ENCODE results near the gene TMEM163.
"Not testable (repeated sequence)": the region's sequence is repeated elsewhere in the genome, so short reads cannot be mapped to it uniquely, and the experiment has no call there.

TMEM163 gene

DNA sequence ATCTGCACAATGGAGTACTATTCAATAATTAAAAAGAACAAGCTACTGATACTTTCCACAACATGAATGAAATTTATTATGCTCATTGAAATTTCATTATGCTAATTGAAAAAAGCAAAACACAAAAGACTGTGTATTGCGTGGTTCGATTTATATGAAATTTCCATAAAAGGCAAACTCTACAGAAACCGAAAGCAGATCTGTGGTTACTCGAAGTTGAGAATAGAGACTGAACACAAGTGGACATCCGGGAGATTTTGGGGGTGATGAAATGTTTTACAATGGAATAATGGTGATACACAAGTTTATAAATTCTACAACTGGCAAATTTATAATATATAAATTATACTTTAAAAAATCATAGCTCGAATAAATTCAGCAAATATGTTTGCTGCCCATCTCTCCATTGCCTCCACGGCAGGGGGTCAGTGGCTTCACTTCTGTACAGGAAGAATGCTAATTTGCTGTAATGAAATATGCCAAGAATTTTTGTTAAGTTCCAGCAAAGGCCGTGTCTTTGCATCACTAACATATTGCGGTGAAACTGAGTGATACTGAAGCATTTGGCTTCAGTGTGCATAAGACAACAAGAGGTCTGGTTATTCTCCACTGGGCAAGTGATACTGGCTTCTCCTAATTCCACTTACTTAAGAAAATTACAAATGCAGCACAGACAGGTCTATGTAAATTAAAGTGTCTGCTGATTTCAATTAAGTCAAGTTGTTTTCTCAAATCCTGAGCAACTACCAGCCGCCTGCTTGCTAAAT lies 96.7 kb downstream of the TMEM163 start:
- no peak for DNase-seq (ENCODE audit: low read depth)

DNA sequence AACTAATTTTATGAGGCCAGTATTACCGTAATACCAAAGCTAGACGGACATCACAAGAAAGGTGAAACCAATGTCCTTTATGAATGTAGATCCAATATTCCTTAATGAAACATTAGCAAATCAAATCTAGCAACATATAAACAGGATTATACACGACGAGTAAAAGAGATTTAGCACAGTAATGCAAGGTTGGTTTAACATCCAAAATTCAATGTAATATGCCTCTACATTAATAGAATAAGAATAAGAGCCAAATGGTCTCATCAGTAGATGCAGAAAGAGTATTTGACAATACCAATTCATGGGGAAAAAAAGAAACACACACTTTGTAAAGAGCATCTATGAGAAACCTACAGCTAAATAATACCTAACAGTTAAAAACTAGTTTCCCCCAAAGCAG lies 99.5 kb downstream of the TMEM163 start:
- no peak for DNase-seq (ENCODE audit: low read depth)

DNA sequence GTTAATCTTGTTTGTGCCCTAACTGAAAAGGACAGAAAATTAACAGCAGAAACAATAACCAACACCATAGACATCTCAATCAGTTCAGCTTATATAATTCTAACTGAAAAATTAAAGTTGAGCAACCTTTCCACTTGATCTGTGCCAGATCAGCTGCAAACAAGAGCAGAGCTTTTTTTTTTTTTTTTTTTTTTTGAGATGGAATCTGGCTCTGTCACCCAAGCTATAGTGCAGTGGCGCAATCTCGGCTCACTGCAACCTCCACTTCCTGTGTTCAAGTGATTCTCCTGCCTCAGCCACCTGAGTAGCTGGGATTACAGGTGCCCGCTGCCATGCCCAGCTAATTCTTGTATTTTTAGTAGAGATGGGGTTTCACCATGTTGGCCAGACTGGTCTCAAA lies 103.3 kb downstream of the TMEM163 start:
- DNase-seq (ENCODE audit: low read depth): not testable (repeated sequence)

DNA sequence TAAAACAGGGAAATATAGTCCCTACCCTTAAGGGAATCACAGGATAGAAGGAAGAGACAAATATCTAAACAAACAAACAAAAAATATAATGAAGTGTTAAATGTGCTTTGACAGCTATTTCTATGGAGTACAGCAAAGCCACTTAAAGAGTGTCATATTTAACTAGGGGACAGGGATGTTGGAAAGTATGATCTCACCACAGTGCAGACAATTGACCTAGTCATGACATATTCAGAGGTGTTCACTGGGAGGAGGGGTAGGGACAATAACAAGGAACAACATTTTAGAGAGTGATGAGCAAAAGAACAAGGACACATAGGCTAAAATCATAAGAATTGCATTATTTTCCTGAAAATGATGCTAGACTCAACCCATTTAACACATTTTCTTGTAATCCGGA lies 107.5 kb downstream of the TMEM163 start:
- DNase-seq (ENCODE audit: low read depth): no peak

DNA sequence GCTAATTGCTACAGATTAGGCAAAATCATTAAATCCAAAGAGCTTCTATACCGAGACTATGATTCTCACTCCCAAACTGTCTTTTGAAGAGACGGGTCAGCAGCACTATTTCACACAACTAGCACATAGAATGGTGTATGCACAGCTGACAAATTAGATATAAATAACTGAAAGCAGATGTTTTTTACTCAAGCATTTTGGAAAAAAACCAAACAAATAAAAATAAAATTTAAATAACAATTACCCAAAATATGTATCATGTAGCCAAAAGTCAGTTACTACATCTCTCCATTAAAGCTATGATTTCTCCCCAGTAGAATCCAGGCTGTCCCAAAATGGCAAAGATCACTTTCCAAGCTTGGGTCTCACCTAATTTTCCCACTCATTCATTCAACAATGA lies 107.9 kb downstream of the TMEM163 start:
- no peak for DNase-seq (ENCODE audit: low read depth)

DNA sequence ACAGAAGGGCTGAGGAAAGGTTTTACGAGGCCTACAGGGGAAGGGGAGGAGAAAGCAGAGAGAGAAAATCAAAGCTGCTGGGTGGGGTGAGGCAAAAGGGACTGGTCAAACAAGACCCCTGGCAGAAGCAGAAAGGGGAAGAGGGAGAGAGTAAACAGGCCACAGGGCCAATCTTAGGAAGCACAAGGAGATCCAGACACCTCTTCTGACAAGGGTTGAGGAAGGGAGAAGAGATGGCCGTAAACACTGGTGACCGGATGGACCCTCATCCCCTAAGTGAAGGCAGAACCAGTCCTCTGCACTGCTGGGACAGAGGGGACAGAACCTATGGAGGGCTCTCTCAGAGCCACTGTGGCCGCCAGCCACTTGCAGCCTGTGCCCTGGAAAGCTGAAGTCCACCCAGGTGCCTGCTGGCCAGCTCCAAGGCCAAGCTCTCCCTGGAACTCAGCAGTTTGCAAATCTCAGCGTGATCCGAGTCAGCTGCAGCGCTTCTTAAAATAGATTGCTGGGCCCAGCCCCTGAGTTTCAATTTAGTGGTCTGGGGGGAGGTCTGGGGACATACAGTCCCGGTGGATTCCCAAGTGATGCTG lies 108.8 kb downstream of the TMEM163 start:
- DNase-seq (ENCODE audit: low read depth): no peak

GRCh38 chr2:134603966-134604365 lies 114.8 kb downstream of the TMEM163 start:
- no peak for DNase-seq (ENCODE audit: low read depth)

GRCh38 chr2:134602666-134603065 lies 116.1 kb downstream of the TMEM163 start:
- DNase-seq (ENCODE audit: low read depth): no peak

- no peak for DNase-seq (ENCODE audit: low read depth)
Observed at GRCh38 chr2:134601264-134601663, 117.5 kb downstream of the TMEM163 start.

GRCh38 chr2:134600208-134600607 lies 118.6 kb downstream of the TMEM163 start:
- DNase-seq (ENCODE audit: low read depth): no peak

DNA sequence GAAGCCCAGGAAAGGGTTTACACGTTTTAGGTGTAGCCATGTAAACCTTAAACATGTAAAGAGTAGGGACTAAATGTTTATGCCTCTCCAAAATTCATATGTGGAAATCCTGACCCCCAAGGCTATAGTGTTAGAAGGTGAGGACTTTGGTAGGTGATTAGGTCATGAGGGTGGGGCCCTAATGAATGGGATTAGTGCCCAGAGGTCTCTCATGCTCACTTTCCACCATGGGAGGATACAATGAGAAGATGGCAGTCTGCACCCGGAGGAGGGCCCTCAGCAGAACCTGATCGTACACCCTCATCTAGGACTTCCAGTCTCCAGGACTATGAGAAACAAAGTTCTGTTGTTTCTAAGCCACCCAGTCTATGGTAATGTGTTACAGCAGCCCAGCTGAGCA lies 119.6 kb downstream of the TMEM163 start:
- no peak for DNase-seq (ENCODE audit: low read depth)

GRCh38 chr2:134594399-134594798 lies 124.4 kb downstream of the TMEM163 start:
- DNase-seq (ENCODE audit: low read depth): no peak

DNA sequence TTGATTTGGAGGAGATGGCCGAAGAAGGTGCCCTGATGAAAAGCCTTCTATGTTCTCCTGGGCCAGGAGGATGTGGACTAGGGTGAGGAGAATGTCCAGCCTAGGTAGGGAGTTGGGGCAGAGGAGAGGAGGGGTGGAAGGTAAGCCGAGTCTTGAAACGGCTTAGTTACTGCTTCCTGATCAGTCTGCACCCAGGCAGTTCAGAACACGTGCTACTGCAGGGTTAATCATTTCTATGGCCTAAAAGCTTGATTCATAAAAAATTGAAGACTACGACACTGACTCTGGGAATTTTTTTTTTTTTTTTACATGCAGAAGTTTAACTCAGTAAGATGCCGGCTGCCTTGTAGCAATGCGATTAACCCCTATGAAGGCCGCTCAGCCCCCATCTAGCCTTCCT lies 125.3 kb downstream of the TMEM163 start:
- DNase-seq (ENCODE audit: low read depth): no peak

DNA sequence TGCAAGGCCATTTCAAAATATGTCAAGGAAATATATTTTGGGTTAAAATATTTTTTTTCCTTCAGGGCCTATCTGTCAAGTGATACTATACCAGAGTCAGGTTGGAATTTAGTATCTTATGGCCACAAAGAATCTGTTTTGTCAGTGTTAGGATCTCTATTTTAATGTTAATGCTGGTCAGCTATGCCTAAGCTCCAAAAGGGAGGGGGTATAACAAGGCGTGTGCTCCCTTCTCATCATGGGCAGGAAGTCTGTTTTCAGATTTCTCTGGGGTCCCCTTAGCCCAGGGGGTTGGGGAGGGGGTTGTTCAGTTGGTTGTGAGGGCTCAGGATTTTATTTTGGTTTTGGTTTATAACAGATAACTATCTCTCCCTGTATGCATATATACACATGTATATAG lies 126.4 kb downstream of the TMEM163 start:
- no peak for DNase-seq (ENCODE audit: low read depth)

DNA sequence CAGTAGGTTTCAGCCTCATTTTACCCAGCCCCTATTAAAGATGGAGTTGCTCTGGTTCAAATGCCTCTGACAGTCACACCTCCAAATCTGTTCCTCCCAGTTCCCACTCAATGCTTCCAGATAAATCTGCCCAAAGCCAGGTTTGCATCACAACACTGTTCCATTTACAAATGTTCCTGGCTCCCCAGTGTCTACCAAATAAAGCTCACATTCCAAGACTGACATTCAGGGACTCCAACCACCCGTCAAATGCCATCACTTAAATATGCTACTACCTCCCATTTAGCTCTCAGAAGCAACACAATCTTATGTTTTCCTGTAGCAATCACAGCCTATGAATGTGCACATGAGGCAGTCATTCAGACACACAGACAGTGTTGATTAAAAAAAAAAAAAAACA lies 127.3 kb downstream of the TMEM163 start:
- no peak for DNase-seq (ENCODE audit: low read depth)

DNA sequence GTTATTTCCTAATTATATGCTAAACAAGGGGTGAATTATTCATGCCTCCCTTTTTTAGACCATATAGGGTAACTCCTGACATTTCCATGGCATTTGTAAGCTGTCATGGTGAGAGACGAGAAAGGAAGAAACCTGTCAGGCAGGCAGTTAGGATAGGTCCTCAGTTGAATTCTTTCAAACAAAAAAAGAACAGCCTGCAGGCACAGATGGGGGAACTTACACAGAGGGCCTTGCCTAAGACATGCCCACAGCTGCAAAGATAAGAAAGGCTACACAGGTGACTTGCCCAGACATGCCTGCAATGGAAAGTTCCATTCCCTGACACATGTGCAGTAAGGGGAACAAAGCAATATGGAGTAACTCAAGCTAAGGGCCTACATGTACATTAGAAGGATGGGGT lies 128.1 kb downstream of the TMEM163 start:
- DNase-seq (ENCODE audit: low read depth): no peak

DNA sequence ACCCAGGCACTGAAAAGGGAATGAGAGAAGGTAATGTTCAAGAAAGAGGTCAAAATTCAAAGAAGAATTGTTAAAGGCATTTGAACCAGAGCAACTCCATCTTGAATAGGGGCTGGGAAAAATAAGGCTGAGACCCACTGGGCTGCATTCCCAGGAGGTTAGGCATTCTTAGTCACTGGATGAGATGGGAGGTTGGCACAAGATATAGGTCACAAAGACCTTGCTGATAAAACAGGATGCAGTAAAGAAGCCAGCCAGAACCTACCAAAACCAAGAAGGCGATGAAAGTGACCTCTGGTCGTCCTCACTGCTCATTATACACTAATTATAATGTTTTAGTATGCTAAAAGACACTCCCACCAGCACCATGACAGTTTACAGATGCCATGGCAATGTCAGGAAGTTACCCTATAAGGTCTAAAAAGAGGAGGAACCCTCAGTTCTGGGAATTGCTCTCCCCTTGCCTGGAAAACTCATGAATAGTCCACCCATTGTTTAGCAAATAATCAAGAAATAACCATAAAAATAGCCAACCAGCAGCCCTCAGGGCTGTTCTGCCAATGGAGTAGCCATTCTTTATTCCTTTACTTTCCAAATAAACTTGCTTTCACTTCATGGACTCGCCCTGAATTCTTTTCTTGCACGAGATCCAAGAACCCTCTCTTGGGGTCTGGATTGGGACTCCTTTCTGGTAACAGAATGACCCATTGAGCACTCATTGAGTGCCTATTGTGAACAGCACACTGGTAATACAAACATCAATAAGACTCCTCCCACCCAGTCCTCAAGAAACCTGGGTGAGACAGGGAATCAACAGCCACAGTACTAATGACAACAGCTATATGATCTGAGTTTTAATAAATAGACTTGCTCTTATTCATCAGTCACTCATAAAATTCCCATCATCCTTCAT lies 129.4 kb downstream of the TMEM163 start:
- not testable (repeated sequence) for DNase-seq (ENCODE audit: low read depth)

- no peak for DNase-seq (ENCODE audit: low read depth)
Observed at GRCh38 chr2:134588556-134588955, 130.2 kb downstream of the TMEM163 start.

DNA sequence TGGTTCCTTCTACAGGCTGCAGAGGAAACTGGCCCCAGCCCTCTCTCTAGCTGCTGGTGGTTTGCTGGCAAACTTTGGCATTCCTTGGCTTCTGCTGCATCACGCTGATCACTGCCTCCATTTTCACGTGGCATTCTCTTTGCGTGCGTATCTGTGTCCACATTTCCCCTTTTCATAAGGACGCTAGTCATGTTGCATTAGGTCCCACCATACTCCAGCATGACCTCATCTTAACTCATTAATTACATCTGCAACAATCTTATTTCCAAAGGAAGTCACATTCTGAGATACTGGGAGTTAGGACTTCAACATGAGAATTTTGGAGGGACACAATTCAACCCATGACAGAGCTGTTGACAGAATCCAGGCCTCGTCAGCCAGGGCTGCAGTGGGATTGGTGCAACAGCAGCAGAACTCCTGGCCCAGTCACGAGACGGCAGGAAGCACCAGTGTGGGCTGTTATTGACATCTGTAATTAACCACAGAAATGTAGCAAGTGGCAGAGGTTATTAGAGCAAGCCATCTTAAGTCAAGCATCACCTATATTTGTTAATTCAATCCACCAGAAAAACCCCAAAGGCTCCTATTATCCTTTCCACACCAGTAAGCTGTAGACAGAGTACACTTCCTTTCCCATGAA lies 132.4 kb downstream of the TMEM163 start:
- no peak for DNase-seq (ENCODE audit: low read depth)

DNA sequence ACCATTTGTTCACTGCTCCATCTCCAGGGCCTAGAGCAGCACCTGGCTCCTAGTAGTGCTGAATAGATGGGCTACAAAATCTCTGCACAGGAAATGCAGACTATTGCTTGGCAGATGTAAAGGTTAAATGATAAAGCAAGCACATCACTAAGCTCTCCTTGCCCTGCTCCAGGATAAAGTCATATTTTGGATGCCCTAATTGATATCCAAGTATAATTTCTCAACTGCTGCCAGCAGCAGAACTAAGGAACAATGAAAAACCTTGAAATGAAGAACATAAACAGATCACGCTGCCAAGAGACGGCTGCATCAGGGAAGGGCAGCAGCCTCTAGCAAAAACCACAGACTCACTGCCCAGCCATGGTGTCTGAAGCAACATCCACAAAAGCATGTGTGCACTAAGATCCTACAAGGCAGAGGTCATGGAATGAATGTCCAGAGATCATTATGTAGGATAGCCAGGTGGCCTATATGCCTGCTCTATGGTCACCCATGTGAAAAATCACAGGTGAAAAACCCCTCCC lies 134.7 kb downstream of the TMEM163 start:
- no peak for DNase-seq (ENCODE audit: low read depth)

DNA sequence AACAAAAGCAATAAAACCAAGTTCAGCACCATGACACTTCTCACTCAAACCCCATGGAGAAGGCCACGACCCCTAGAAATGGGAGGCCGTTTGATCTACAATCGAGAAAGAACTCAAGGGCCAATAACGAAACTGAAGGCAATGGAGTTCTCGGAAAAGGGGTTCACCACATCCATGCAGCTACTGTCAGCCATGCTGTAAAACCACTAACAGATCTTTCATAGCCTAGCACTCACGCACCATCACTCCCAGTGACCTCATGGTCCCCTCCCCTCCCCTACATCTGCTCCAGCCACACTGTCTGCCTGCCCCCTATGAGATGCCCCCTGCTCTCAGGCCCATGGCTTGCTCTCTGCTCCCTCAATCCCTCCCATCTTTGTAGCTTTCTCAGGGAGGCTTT lies 135.3 kb downstream of the TMEM163 start:
- DNase-seq (ENCODE audit: low read depth): no peak

GRCh38 chr2:134582547-134582899 lies 136.3 kb downstream of the TMEM163 start:
- DNase-seq (ENCODE audit: low read depth): no peak

All from fibroblast of gingiva (primary cell).